ENCODE measurements around the gene HS3ST5.
"Not testable (repeated sequence)": the region's sequence is repeated elsewhere in the genome, so short reads cannot be mapped to it uniquely, and the experiment has no call there.

HS3ST5 gene

DNA sequence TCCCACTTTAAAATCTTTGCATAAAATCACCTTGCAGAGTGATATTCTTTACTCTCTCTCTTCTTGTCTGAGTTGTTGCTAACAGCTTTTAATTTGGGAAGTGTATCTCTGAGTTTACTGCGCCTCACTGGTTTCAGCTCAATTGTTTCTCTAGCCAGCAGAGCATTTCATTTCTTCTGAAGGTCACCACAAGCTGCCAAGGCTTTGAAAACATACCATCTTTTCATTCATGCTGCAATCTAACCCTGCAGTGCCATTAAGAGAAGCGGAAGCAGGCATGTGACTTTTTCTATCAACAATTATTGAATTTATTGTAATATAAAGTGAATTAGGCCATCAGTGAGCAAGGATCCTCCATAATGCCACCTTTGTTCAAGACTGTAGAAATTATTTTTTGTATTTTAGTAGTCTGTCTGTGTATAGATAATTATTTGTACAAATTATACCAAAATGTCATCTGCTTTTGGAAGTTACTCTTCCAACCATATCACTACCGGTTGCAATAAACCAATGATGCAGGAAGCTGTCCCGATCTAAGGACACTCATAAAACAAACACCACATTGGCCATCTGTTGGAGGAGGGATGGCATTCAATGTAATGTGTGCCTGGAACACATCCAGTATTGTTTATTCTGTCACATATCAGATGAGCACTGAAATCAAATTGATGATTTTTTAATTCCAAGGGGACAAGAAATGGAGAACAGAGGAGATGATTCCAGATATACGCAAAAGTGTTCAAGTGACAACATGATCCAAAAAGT, 26.8 kb downstream of the HS3ST5 start:
- DNase-seq (ENCODE audit: low spot score): no peak
- in situ Hi-C loops (cut with MboI; ENCODE audit: low pct_unique_long_range_greater_than_20kb, low sequenced_read_pairs, unreplicated experiment): no loop called here
- TF ChIP-seq, protein P1, sequence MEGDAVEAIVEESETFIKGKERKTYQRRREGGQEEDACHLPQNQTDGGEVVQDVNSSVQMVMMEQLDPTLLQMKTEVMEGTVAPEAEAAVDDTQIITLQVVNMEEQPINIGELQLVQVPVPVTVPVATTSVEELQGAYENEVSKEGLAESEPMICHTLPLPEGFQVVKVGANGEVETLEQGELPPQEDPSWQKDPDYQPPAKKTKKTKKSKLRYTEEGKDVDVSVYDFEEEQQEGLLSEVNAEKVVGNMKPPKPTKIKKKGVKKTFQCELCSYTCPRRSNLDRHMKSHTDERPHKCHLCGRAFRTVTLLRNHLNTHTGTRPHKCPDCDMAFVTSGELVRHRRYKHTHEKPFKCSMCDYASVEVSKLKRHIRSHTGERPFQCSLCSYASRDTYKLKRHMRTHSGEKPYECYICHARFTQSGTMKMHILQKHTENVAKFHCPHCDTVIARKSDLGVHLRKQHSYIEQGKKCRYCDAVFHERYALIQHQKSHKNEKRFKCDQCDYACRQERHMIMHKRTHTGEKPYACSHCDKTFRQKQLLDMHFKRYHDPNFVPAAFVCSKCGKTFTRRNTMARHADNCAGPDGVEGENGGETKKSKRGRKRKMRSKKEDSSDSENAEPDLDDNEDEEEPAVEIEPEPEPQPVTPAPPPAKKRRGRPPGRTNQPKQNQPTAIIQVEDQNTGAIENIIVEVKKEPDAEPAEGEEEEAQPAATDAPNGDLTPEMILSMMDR (IDR thresholded peaks at IDR 0.05; ENCODE audit: extremely low read depth, insufficient read depth, missing control alignments): no peak

DNA sequence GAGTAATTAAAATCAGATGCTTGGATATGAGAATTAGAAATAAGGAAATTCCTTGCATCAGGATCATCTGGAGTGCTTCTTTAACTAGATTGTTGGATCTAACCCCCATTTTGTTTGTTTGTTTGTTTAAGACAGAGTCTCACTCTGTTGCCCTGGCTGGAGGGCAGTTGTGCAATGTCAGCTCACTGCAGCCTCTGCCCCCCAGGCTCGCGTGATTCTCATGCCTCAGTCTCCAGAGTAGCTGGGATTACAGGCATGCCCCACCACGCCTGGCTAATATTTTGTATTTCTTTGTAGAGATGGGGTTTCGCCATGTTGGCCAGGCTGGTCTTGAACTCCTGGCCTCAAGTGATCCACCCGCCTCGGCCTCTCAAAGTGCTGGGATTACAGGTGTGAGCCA, 29.0 kb downstream of the HS3ST5 start:
- in situ Hi-C loops (cut with MboI; ENCODE audit: low pct_unique_long_range_greater_than_20kb, low sequenced_read_pairs, unreplicated experiment): not testable (repeated sequence)

DNA sequence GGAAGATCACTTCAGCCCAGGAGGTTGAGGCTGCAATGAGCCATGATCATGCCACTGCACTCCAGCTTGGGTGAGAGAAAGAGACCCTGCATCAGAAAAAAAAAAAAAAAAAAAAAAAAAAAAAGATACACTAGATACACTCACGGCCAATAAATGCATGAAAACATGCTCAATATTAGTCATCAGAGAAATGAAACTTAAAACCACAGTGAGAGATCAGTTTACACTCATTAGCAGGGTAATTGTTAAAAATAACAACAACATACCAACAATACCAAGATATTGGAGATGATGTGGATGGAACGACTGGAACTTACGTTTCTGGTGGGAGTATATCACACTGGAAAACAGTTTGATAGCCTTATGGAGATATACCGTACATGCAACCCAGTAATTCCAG, 29.9 kb downstream of the HS3ST5 start:
- DNase-seq (ENCODE audit: low spot score): no peak
- TF ChIP-seq, protein P1 (IDR thresholded peaks at IDR 0.05; ENCODE audit: extremely low read depth, insufficient read depth, missing control alignments): no peak
- in situ Hi-C loops (cut with MboI; ENCODE audit: low pct_unique_long_range_greater_than_20kb, low sequenced_read_pairs, unreplicated experiment): no loop called here

More for the DNA sequence above, 29.0 kb downstream of the HS3ST5 start:
- not testable (repeated sequence) for DNase-seq (ENCODE audit: low spot score)

DNA sequence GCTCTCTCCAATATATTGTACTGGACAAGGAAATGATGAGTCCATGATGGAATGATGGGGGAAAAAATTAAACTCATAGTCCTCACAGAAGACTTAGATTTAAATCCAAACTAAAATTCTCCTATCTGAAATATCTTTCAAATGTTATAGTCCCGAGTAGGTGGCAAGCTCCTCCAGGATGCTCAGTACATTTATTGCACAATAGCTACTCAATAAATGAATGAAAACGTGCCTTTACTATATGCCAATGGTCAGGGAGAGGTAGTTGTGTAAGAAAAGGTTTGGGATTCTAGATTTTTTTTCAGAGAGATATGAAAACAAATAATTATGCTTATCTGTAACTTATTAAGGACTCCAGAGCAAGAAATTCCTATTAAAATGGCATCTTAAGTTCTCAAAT, 32.8 kb downstream of the HS3ST5 start:
- in situ Hi-C loops (cut with MboI; ENCODE audit: low pct_unique_long_range_greater_than_20kb, low sequenced_read_pairs, unreplicated experiment): no loop called here
- DNase-seq (ENCODE audit: low spot score): no peak

DNA sequence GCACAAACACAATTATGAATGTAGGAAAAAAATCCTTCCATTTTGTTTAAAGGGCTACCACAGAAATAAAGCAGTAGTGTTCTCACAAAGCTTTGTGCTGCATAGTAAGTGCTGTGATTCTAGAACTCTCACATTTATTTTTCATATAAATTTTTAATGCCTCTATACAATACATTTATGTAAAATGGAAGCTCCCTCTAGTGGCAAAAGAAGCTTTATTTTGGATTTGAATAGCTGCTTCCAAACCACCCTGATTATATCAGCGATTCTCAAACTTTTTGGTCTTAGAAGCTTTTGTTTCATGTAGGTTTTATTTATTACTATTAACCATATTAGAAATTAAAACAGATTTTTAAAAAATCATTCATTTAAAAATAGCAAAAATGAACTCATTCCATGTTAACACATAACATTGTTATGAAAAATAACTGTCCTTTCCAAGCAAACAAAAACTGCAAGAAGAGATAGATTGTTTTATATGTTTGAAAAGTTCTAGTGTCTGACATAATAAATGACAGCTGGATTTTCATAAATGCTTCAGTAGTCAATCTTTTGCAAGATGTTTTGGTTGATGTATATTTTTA, 38.4 kb downstream of the HS3ST5 start:
- DNase-seq (ENCODE audit: low spot score): peak; percentile 4
- TF ChIP-seq, protein P1 (IDR thresholded peaks at IDR 0.05; ENCODE audit: extremely low read depth, insufficient read depth, missing control alignments): peak; percentile 45
- in situ Hi-C loops (cut with MboI; ENCODE audit: low pct_unique_long_range_greater_than_20kb, low sequenced_read_pairs, unreplicated experiment): no loop called here

More for the DNA sequence above, 32.8 kb downstream of the HS3ST5 start:
- TF ChIP-seq, protein P1 (IDR thresholded peaks at IDR 0.05; ENCODE audit: extremely low read depth, insufficient read depth, missing control alignments): no peak

DNA sequence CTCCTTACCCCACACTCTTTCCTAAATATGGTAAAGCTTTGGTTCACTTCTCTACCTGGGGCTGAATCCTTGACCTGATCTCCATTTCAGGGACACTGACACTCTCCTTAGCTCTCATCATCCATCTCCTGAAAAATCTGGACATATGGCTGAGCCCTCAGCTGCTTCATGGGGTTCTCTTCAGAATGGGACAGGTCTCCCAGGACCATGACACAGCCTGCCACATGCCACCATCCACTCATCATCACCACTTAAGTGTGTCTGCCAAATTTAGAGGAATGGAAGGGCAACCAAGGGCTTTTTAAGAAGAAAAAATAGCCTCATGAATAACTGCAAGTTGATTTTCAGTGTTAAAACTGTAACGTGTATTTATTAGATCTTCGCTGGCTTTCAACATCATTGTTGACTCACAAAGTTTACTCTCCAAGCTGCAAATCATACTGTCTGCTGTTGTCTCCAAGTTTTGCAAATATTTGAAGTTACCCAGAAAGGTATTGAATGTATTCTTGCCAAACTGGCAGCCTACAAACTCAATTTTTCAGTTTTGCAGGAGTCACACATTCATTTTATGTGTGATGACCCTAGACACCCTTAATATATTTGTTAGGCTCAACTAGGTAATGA, 41.1 kb downstream of the HS3ST5 start:
- TF ChIP-seq, protein P1 (IDR thresholded peaks at IDR 0.05; ENCODE audit: extremely low read depth, insufficient read depth, missing control alignments): no peak
- in situ Hi-C loops (cut with MboI; ENCODE audit: low pct_unique_long_range_greater_than_20kb, low sequenced_read_pairs, unreplicated experiment): no loop called here
- no peak for DNase-seq (ENCODE audit: low spot score)

DNA sequence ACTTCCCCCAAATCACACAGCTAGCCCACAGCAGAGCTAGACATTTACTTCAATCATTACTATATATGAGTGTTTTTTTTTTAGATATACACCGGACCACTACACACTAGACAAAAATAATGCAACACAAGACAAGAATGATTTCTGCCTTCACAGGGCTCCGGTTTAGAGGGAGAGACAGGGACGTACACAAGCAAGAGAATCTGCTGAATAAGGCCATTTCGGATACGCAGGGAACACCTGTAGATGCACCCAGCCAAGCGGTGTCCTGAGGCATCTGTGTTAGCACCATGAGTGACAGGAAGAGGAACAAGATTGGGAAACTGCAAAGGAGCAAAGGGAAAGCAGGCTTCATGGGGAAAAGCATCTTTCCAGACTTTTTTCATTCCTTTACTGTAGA, 45.7 kb downstream of the HS3ST5 start:
- no peak for DNase-seq (ENCODE audit: low spot score)
- TF ChIP-seq, protein P1 (IDR thresholded peaks at IDR 0.05; ENCODE audit: extremely low read depth, insufficient read depth, missing control alignments): no peak
- in situ Hi-C loops (cut with MboI; ENCODE audit: low pct_unique_long_range_greater_than_20kb, low sequenced_read_pairs, unreplicated experiment): no loop called here
